HL-60 (cell line): ENCODE results near the gene EML5.

ENCODE experiments used
- POLR2AphosphoS5 ChIP-seq: IDR thresholded peaks from 2 replicates; pipeline ENCODE4 v1.6.1; 2012; ENCODE audit warnings: low read depth
- REST ChIP-seq: IDR thresholded peaks from 2 replicates; pipeline ENCODE4 v1.6.1; 2012; ENCODE audit warnings: low read depth; ENCODE audit not compliant: insufficient replicate concordance
- TF ChIP-seq, protein P1 (sequence below): IDR thresholded peaks from one replicate; pipeline ENCODE4 v1.5.1; 2011; ENCODE audit warnings: low read length, control low read depth, inconsistent platforms; ENCODE audit not compliant: insufficient read depth

GRCh38 chr14:88786715-88787114 lies 6.0 kb downstream of the EML5 start:
- TF ChIP-seq REST (no peak), POLR2AphosphoS5 (no peak)
- TF ChIP-seq, protein P1, sequence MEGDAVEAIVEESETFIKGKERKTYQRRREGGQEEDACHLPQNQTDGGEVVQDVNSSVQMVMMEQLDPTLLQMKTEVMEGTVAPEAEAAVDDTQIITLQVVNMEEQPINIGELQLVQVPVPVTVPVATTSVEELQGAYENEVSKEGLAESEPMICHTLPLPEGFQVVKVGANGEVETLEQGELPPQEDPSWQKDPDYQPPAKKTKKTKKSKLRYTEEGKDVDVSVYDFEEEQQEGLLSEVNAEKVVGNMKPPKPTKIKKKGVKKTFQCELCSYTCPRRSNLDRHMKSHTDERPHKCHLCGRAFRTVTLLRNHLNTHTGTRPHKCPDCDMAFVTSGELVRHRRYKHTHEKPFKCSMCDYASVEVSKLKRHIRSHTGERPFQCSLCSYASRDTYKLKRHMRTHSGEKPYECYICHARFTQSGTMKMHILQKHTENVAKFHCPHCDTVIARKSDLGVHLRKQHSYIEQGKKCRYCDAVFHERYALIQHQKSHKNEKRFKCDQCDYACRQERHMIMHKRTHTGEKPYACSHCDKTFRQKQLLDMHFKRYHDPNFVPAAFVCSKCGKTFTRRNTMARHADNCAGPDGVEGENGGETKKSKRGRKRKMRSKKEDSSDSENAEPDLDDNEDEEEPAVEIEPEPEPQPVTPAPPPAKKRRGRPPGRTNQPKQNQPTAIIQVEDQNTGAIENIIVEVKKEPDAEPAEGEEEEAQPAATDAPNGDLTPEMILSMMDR, result no peak
